ENCODE measurements around the gene TRMT112.

- no peak for TF ChIP-seq GATA2 (IDR thresholded peaks at IDR 0.05; ENCODE audit: low read depth, low read length)
- no peak for TF ChIP-seq GATA3 (IDR thresholded peaks at IDR 0.05; ENCODE audit: low read depth, low read length)
Measured at GRCh38 chr11:64338716-64339115, 21.4 kb upstream of the TRMT112 start.
